ENCODE results near the gene NME4. TPM values are rescaled to one million over a fixed set of nuclear protein-coding genes. Genes with fewer than 3 reads are reported as not detected.

The NME4 gene
- total and polyA plus RNA-seq, 2 donors (not counting 1 experiment from before 2014, with no cell fraction given) = 48.7 to 61.9 TPM

DNA sequence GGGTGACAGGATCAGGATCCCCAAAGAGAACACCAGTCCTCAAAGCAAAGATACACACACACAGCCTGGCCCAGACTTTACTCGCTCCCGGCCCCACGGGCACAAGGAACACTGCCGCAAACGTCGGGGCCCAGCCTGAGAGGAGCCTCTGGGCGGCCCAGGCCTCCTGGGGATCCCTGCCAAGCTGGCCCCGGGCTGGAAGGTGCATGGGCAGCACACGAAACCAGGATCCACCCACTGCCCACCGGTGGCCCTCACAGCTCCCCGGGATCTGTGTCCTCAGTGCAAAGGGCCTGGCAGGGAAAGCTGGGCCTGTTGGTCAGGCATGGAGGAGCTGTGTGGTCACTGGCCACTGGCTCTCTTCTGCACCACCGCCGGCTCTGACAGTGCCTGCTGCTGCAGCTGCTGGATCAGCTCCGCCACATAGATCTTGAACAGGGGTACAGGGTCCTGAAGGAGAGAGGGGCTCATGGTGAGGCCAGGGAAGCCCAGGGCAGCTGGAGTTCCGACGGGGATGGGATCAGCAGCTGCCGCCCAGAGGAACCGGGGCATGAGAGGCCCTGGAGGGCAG lies 29.6 kb upstream of the NME4 start:
- H3K9me3 ChIP-seq (ENCODE audit: control extremely low read depth in 1 of 3, control insufficient read depth in 2 of 3, insufficient read depth in 1 of 3, low read length in 2 of 3) = no peaks in the 10 kb centered on the region
- H3K27me3 ChIP-seq (replicated peaks in 1 of 4; ENCODE audit: control extremely low read depth in 1 of 4, control insufficient read depth in 3 of 4, insufficient read depth in 4 of 4, low read length in 3 of 4) = peaks cover 0 to 6% (median 0%) of the 10 kb centered on the region in 4 experiments
- TF ChIP-seq EZH2 (IDR thresholded peaks at IDR 0.05; ENCODE audit: borderline replicate concordance, insufficient read depth, low read depth, low read length, poor library complexity, severe bottlenecking) (no peak), CTCF (IDR thresholded peaks at IDR 0.05) (no peak)
- H3K4me2 ChIP-seq (replicated peaks; ENCODE audit: low read depth, low read length, poor library complexity, severe bottlenecking) = no peak overlapping the region
- no peak overlapping the region for H3K4me3 ChIP-seq (ENCODE audit: control extremely low read depth in 1 of 5, extremely low read depth in 1 of 5, insufficient read depth in 1 of 5, low read depth in 2 of 5, low read length in 4 of 5)
- Mint-ChIP-seq H3K4me1 (peaks cover 17% of the 10 kb centered on the region), H3K27me3 (peaks cover under 1% of the 10 kb centered on the region), H3K9me3 (ENCODE audit: insufficient read depth) (no peaks in the 10 kb centered on the region), H3K4me3 (no peak overlapping the region), H3K27ac (no peak overlapping the region)
- ATAC-seq (ENCODE audit: low read depth) (no peak), DNase-seq (no peak)
- ChIA-PET CTCF (no interaction called here), POLR2A (interaction anchor here (1.1 kb wide), 1 partner anchor 15 kb away, joined by 3 read pairs; the partner anchor contains the start of gene AXIN1)
- H2AFZ ChIP-seq (ENCODE audit: insufficient read depth, low read depth, low read length, poor library complexity, severe bottlenecking) = no peak overlapping the region
- no peak overlapping the region for H3K9ac ChIP-seq (ENCODE audit: low read length)
- H3K4me1 ChIP-seq (ENCODE audit: control insufficient read depth in 2 of 2, insufficient read depth in 2 of 2, low read length in 2 of 2) = peaks cover 6 to 19% of the 10 kb centered on the region in 2 donors
- over 99% methylated on average over 17 of the region's 18 CpGs for WGBS (ENCODE audit: insufficient coverage)
- H4K20me1 ChIP-seq (ENCODE audit: control insufficient read depth, insufficient read depth, low read length, poor library complexity, severe bottlenecking) = no peaks in the 10 kb centered on the region
- intact Hi-C loops (cut with micrococcal nuclease) = no loop called here
- peaks cover 0 to 32% of the 10 kb centered on the region in 2 experiments for H3K36me3 ChIP-seq (replicated peaks in 1 of 2; ENCODE audit: control extremely low read depth in 1 of 2, control insufficient read depth in 1 of 2, extremely low read depth in 1 of 2, insufficient read depth in 2 of 2, low read length in 1 of 2)
- no peak overlapping the region for H3K27ac ChIP-seq (ENCODE audit: low read length in 2 of 2)
- no peaks in the 10 kb centered on the region for H3K79me2 ChIP-seq (ENCODE audit: control insufficient read depth, insufficient read depth, low read length)

GRCh38 chr16:368388-369158 lies 28.4 kb upstream of the NME4 start:
- ATAC-seq (ENCODE audit: low read depth) = no peak
- ChIA-PET CTCF (no interaction called here), POLR2A (no interaction called here)
- 96% methylated on average over 29 of the region's 29 CpGs for WGBS (ENCODE audit: insufficient coverage)
- Mint-ChIP-seq H3K27me3 (no peaks in the 10 kb centered on the region), H3K4me3 (no peak overlapping the region), H3K9me3 (ENCODE audit: insufficient read depth) (no peaks in the 10 kb centered on the region), H3K4me1 (peaks cover 17% of the 10 kb centered on the region), H3K27ac (no peak overlapping the region)
- intact Hi-C loops (cut with micrococcal nuclease) = no loop called here
- no peak overlapping the region for H3K27ac ChIP-seq (ENCODE audit: low read length in 2 of 2)
- no peak for TF ChIP-seq CTCF (IDR thresholded peaks at IDR 0.05)
- no peak for TF ChIP-seq EZH2 (IDR thresholded peaks at IDR 0.05; ENCODE audit: borderline replicate concordance, insufficient read depth, low read depth, low read length, poor library complexity, severe bottlenecking)
- DNase-seq = no peak
- H4K20me1 ChIP-seq (ENCODE audit: control insufficient read depth, insufficient read depth, low read length, poor library complexity, severe bottlenecking) = no peaks in the 10 kb centered on the region
- H3K79me2 ChIP-seq (ENCODE audit: control insufficient read depth, insufficient read depth, low read length) = no peaks in the 10 kb centered on the region
- H3K36me3 ChIP-seq (replicated peaks in 1 of 2; ENCODE audit: control extremely low read depth in 1 of 2, control insufficient read depth in 1 of 2, extremely low read depth in 1 of 2, insufficient read depth in 2 of 2, low read length in 1 of 2) = peaks cover 0 to 37% of the 10 kb centered on the region in 2 experiments
- H3K9ac ChIP-seq (ENCODE audit: low read length) = no peak overlapping the region
- H3K4me2 ChIP-seq (replicated peaks; ENCODE audit: low read depth, low read length, poor library complexity, severe bottlenecking) = no peak overlapping the region
- no peak overlapping the region for H2AFZ ChIP-seq (ENCODE audit: insufficient read depth, low read depth, low read length, poor library complexity, severe bottlenecking)
- peaks cover 0 to 6% (median 0%) of the 10 kb centered on the region in 4 experiments for H3K27me3 ChIP-seq (replicated peaks in 1 of 4; ENCODE audit: control extremely low read depth in 1 of 4, control insufficient read depth in 3 of 4, insufficient read depth in 4 of 4, low read length in 3 of 4)
- no peaks in the 10 kb centered on the region for H3K9me3 ChIP-seq (ENCODE audit: control extremely low read depth in 1 of 3, control insufficient read depth in 2 of 3, insufficient read depth in 1 of 3, low read length in 2 of 3)
- no peak overlapping the region for H3K4me3 ChIP-seq (ENCODE audit: control extremely low read depth in 1 of 5, extremely low read depth in 1 of 5, insufficient read depth in 1 of 5, low read depth in 2 of 5, low read length in 4 of 5)
- peaks cover 6 to 18% of the 10 kb centered on the region in 2 donors for H3K4me1 ChIP-seq (ENCODE audit: control insufficient read depth in 2 of 2, insufficient read depth in 2 of 2, low read length in 2 of 2)
